HuH-7.5 (cell line): ENCODE measurements around the gene EIF2B1.
A peak's percentile ranks its signal among the peaks of the same experiment; 100 is the strongest.

Experiments used
- DNase-seq: peaks from one replicate; pipeline ENCODE4 v3.0.0; 2011; ENCODE audit warnings: low spot score

The EIF2B1 gene

DNA sequence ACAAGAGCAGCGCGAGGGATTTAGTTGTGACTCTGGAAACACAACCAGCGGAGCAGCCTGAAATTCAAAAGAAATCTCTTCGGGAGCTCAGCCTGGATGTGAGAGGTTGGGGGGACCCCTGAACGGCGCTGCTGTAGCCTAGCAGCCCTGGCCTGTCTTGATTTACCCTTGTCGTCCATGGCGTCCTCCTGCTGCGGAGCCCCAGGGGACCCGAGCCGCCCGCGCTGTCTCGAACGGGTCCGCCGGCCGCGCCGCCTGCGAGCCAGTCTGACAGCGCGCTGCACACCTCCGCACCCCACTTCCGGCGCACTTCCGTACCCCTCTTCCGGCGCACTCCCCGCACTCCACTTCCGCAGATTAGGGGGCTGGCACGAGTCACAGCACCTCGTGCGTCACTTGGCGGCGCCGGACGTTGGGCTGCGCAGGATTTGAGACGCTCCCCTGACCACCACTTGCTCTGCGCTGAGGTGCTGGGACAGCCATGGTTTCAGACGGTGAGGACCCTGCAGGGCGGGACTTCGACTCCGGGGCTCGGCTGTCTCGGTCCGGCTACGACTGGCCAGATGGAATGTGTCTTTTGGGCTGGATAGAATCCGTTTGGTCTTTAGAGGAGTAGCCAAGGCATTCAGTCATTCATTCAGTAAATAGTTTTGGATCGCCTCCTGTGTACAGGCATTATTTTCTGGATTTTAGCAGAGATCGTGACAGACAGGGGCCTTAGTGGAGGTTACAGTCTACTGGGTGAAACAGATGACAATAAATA, at the start of gene EIF2B1, which contains the start of gene GTF2H3:
EIF2B1 (minus strand) TSS at position 308 of the 763 bp plus-strand sequence; CDS start at position 179, 129 bp downstream.
GTF2H3 (plus strand) TSS at position 451 of the 763 bp plus-strand sequence; CDS start at position 482, 31 bp downstream.
- DNase-seq = peak; percentile 90

DNA sequence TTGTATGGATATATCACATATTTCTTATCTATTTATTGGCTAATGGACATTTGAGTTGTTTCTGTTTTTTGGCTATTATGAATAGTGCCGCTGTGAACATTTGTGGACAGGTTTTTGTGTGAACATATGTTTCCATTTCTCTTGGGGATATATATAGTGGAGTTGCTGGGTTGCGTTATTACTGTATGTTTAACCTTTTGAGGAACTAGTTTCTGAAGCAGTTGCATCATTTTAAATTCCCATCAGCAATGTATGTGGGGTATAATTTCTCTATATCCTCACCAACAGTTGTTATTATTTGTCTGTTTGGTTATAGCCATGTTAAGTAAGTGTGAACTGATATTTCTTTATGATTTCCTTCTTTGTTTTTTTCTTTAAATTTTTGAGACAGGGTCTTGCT, 48.1 kb upstream of the EIF2B1 start:
- DNase-seq = no peak

DNA sequence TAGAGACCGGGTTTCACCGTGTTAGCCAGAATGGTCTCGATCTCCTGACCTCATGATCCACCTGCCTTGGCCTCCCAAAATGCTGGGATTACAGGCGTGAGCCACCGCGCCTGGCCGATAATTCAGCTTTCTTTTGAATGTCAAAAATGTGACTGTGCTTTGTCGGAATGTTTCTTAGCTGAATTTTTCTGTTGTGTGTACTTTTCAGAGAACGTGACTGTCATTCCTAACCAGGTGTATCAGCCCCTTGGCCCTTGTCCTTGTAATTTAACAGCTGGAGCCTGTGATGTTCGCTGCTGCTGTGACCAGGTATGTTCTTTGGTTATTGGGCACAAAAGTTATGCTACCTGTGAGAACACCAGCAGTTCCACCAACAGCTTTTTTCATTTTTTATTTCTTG, 45.5 kb upstream of the EIF2B1 start:
- DNase-seq = no peak

DNA sequence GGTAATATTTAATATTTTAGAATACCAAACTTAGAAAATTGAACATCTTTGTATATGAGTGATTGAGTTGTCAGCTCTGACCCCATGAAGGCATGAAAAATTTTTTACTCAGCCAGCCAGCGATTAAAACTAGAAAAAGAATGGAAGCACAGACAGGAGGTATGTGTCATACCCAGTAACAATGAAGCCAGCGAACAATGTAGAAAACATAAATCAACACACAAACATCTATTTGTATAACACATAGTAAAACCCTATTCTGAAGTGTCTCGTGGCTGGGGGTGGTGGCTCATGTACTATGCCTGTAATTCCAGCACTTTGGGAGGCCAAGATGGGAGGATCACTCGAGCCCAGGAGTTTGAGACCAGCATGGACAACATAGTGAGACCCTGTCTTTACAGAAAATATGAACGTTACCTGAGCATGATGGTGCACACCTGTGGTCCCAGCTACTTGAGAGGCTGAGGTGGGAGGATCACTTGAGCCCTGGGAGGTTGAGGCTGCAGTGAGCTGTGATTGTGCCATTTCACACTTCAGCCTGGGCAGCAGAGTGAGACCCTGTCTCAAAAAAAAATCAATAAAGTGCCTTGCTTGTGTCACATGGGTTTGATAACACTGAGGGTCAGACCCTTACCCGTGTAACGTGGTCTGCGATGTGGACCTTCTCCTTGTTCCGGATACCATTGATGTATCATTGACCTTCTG, 43.3 kb upstream of the EIF2B1 start:
- no peak for DNase-seq

DNA sequence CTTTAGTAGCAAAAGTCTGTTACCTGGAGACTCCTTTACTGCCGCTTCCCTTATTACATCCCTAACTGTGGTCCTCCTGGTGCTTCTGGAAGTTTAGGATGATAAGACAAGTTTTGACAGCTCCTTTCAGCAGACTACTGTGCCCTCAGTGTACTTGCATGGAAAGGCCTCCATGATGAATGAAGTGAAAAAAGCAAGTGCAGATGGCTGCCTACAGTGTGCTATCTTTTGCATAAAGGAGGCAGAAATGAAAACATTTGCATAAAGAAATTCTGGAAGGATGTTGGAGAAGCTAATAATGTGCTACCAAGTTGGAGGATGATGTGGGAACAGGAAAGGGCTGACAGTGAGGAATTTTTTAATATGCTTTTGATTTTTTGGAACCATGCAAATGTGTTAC, 42.0 kb upstream of the EIF2B1 start:
- DNase-seq = no peak

DNA sequence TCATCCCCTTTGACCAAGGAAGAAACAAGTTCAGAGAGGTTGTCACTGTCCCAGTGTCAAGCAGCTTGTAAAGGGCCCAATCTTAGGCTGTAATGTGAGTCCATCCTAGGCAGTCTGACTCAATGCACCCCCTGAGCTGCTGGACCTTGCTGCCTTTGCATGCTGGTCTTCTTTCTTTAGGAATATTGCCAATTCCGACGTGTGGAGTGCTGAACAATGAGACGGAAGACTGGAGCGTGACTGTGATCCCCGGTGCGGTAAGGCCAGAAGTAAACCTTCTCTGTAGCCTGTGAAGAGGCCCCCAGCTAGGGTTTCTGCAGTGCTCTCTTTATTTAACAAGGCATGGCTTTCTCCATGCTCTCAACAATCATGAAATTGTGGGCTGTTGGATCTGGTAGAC, 38.4 kb upstream of the EIF2B1 start:
- DNase-seq = no peak

DNA sequence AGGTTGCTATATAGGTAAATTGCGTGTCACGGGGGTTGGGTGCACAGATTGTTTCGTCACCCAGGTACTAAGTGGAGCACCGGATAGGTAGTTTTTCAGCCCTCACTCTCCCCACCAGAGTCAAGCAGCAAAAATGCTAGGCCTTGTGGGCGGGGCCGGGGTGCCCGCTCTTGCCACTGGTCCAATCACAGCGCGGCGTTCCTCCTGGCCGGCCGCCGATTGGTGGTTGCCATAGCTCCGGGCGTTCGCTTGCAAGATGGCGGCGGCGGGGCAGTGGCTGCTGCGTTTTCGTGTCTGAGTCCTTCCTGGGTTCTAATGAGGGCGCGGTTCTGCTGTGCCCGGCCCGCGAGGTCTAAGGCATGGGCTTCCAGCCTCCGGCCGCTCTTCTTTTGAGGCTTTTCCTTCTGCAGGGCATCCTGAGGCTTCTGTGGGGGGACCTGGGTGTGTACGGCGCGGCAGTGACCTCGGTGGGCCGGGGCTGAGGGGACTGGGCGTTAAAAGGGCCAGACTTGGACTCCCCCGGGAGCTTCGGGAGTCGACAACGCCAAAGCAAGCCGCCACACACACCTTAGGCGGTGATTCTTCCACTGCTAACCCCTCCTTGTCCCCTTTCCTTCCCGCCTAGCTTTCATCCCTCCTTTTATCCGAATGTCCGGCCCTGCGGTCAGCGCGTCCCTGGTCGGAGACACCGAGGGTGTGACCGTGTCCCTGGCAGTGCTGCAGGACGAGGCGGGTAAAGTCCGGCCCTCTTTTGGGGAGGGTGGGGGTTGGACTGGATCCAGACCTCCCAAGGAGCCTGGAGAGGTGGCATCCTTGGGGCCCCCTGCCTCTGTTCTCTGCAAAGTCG, 37.6 kb upstream of the EIF2B1 start, which contains the start of gene TCTN2:
TCTN2 (plus strand) TSS at position 232 of the 847 bp plus-strand sequence; CDS start at position 360, 128 bp downstream.
- peak; percentile 91 for DNase-seq

DNA sequence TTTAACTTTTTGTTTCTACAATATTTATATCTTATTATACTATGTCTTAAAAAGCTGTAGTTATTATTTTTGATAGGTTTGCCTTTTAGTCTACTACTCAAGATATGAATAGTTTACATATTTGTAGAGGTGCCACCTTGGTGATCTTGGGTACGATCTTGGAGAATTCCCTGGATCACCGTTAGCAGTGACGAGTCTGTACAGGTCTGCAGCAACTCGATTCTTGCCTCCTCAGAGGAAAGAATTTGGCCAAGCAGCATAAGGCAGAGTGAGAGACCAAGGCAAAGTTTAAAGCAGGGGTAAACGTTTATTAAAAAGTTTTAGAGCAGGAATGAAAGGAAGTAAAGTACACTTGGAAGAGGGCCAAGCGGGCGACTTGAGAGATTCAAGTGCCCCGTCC, 34.3 kb upstream of the EIF2B1 start:
- no peak for DNase-seq

DNA sequence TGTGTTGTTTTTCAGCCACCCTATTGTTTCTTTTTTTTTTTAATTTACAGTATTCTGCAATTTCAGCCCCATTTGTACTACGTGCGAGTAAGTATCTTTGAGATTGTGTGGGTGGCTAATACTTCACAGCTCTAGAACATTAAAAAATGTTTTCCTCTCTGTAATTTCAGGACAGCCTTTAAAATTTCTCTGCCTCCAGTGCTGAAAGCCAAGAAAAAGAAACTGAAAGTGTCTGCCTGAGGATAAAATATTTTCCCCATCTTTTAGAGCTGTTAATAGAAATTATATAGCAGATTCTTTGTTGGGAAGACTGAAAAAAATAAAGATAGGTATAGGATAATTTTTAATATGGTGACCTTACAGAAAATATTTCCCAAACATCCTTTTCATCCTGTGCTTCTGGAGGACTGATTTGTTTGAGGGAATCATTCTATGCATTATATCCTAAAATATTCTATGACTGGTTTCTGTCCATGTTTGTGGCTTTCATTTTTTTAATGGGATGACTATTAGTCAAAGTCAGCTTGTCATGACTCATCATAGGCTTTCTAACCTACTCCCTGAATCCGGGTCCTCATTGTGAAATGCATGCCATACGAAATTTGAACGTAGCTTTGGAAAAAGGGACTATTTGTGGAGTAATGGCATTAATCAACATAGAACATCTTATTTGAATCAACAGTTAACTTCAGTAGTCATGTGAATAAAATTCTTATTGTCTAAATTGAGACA, 26.7 kb upstream of the EIF2B1 start:
- DNase-seq = no peak

DNA sequence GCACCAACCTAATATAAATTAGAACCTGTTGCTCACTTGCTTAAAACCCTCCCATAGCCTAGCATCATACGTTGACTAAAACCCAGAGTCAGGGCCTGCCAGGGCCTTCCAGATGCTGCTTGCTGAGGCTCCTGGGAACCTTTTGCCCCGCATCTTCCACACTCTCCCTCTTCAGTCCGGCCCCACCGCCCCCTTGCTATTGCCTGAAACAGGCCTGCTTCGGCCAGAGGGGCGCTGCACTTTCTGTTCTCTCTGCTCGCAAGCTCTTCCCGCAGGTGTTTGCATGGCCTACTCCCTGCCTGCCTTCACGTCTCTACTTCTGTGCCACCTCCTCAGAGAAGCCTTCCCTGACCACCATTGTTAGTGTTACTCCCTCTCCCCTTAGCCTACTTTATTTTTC, 23.7 kb upstream of the EIF2B1 start:
- DNase-seq = no peak

DNA sequence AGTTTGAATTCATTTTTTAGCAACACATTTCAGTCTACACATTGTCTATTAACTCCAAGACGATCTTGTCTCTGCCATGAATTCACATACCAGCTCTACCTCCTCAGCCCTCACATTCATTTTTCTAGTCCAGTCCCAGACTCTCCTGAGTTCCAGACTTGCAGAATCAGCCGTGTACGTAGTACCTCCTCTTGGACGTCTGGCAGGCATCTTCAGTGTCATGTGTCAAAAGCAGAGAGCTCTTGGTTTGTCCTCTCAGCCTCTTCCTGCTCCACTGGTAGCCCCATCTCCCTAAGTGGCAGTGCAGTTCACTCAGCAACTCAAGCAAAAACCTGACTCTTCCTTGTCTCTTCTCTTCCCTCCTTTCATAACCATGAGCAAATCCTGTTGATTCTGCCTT, 22.9 kb upstream of the EIF2B1 start:
- DNase-seq = no peak

DNA sequence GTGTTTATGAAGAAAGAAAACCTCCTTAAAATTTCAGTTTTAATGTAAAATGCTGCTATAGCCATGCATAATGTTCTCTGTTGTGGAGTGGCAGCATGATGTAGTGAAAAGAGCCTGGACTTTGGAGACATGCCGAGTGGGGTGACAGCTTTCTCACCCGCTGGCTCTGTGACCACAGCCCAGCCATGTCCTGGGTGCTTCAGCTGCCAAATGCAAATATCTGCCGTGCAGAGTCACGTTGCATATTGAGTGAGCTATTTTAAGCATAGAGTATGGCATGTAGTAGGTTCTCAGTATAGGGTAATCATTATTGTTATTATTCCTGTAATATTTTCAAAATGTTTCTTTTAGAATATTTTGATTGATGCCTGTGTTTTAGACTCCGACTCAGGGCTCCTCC, 21.9 kb upstream of the EIF2B1 start:
- no peak for DNase-seq

DNA sequence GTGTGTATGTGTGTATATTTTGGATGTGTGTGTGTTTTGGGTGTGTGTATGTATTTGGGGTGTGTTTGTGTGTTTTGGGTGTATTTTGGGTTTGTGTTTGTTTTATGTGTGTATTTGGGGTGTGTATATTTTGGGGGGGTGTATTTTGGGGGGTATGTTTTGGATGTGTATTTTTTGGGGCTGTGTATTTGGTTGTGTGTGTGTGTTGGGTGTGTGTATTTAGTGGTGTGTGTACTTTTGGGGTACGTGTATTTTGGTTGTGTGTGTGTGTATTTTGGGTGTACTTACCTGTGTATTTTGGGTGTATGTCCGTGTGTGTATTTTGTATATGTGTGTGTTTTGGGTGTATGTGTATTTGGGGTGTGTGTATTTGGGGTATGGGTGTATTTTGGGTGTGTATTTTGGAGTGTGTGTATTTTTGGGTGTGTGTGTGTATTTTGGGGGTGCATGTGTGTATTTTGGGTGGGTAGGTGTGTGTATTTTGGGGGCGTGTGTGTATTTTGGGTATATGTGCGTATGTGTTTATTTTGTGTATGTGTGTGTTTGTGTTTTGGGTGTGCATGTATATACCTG, 20.7 kb upstream of the EIF2B1 start:
- no peak for DNase-seq

DNA sequence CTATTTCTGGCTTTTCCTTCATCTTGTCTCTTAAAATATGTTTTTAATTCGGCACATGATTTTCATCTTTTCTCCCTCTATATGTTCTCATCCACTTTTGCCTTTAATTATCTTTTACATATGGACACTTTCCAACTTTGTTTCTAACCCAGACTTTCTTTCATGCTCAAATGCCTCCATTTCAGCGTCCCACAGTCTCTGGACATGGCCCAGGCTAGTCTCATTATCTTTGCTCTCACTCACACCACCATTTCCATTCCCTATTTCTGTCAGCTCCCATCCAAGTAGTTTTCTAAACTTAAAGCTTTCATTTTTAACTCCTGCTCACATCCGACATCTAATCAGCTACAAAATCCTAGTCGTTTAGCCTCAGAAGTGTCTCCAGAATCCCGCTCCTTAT, 14.9 kb upstream of the EIF2B1 start:
- no peak for DNase-seq

DNA sequence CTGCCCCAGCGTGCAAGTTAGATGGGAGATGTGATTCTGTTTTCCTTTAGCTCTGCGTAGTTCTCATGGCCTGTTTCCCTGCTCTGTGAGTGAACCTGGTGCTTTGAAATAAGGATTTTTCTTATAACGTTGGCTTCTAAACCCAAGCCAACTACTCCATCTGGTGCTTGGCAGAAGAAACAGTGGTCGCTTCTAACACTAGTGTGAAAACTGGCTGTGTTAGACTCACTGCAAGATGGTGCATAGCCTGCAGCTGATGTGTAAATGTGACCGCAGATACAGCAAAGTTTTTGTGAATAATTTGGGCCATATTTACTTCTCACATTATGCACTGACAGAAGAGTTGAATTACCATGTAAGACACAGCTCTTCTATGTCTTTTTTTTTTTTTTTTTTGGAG, 12.4 kb upstream of the EIF2B1 start:
- no peak for DNase-seq

DNA sequence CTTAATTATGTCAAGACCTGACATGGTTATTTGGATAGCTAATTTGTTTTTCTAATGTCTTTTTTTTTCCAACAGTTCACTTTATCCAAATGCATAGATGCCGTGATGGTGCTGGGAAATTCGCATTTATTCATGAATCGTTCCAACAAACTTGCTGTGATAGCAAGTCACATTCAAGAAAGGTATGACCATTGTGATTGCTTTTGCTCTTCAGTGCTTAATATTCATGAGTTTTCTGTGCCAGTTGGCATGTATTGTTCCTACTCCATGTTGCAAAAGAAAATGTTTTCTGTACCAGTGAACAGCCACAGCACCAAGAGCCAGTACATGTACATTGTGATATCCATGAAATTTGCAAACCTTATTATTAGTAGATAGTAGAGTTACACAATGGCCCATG, 11.9 kb upstream of the EIF2B1 start:
- DNase-seq = no peak

DNA sequence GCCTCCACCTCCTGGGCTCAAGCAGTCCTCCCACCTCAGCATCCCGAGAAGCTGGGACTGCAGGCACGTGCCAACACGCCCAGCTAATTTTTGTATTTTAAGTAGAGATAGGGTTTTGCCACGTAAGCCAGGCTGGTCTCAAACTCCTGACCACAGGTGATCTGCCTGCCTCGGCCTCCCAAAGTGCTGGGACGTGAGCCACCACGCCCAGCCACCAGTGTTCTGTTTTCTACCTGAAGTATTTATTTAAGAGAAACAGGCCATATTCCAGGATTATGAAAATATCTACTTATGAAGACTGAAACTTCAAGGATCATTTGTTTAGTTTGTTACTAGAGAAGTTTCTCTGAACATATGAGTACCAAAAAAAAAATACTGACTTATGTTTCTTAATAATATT, 10.4 kb upstream of the EIF2B1 start:
- no peak for DNase-seq

DNA sequence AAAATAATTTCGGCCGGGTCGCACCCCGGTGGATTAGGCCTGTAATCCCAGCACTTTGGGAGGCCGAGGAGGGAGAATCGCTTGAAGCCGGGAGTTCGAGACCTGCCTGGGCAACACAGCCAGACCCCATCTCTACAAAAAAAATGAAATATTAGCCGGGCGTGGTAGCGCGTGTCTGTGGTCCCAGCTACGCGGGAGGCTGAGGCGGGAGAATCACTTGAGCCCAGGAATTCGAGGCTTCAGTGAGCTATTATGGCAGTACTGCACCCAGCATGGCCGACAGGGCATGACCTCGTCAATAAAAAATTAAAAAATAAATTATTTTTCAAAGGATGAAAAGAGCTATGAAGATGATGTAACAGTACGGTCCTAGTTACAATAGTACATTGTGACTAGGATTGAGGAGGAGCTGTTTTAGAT, 666 bp upstream of the EIF2B1 start:
- no peak for DNase-seq

DNA sequence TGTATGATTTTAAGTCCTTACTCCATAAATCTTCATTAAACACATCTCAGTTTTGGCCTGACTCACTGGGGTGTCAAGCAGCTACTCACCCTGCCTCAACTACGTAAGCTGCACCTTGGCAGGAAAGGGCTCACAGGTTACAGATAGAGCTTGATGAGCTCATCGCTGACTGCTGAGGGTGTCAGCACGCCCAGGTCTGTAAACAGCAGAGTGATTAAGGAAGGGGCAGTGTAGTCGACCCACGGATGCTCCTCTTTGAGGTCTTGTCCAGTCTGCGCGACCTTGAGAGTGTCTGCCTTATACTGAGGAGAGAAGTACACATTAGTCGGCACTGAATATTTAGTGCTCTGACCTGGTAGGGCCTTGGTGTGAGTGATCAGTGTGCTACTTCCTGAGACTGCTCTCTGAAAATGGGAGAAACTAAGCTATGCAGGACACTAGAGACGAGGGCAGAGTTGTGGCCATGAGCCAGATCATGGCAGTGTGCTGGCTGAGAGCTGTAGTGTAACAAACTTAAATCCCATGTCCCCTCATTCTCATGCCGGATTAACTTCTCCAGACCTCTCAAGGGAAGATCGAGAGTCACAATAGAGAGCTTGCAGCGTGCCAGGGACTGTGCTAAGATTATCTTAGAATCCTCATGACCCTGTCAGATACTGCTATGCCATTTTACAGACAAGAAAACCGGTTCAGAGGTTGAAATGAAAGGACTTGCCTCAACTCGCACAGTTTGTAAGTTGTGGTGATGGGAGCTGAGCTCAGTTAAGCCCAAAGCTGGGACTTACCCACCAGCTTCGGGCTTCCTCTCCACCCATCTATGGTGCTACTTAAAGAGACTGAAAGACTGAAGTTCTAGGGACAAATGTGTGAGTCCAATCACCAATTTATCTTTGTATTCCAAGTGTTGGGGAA, 11.6 kb downstream of the EIF2B1 start:
- no peak for DNase-seq

DNA sequence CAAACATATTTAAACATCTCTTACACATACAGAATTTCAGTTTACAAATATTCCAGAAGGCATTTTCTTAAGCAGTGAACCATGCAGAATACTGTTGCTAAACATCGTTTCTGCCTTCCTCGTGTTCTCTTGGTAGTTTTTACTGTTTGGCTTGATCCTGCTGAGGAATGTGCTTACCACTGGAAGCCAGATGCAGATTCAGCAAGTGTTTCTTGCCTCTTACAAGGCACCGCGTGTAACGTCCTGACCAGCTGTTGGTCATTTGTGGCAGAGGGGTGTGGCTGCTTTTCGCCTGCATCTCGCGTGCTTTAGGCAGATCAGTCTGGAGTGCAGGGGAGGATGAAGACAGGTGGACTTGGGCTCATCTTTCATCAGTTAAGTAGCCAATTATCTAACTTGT, 12.4 kb downstream of the EIF2B1 start:
- DNase-seq = no peak
